HEK293T (cell line): ENCODE results near the gene PTPRG.

Source experiments
- BHLHE40 ChIP-seq: fragments of 450-650 bp; IDR thresholded peaks from 2 replicates; pipeline ENCODE4 v1.6.1; 2016; ENCODE audit warnings: mild to moderate bottlenecking, moderate library complexity, borderline replicate concordance
- ELF4 ChIP-seq: fragments of 450-650 bp; IDR thresholded peaks from 2 replicates; pipeline ENCODE4 v1.6.1; 2017; ENCODE audit warnings: antibody characterized with exemption
- FOXM1 ChIP-seq: fragments of 450-650 bp; IDR thresholded peaks from 2 replicates; pipeline ENCODE4 v1.6.1; 2017; ENCODE audit warnings: mild to moderate bottlenecking, borderline replicate concordance

GRCh38 chr3:62100282-62100989, 539.1 kb downstream of the PTPRG start:
- TF ChIP-seq BHLHE40 (no peak), ELF4 (no peak), FOXM1 (no peak)
